ENCODE measurements around the gene PLP1.
"Not testable (repeated sequence)": the region's sequence is repeated elsewhere in the genome, so short reads cannot be mapped to it uniquely, and the experiment has no call there.

Gene PLP1

GRCh38 chrX:103794119-103794518, 17.5 kb downstream of the PLP1 start:
- no peak for TF ChIP-seq CTCF (IDR thresholded peaks at IDR 0.05; ENCODE audit: low read depth, low read length)
- H3K4me1 ChIP-seq: no peaks in the 10 kb centered on the region
- no peaks in the 10 kb centered on the region for H3K27me3 ChIP-seq
- no peaks in the 10 kb centered on the region for H3K9me3 ChIP-seq
- H3K4me3 ChIP-seq (ENCODE audit: low read depth, low read length): no peak overlapping the region
- no peaks in the 10 kb centered on the region for H3K36me3 ChIP-seq
- no peak for DNase-seq

GRCh38 chrX:103797691-103798090, 21.1 kb downstream of the PLP1 start:
- no peaks in the 10 kb centered on the region for H3K27me3 ChIP-seq
- DNase-seq: no peak
- no peak for TF ChIP-seq CTCF (IDR thresholded peaks at IDR 0.05; ENCODE audit: low read depth, low read length)
- no peak overlapping the region for H3K4me3 ChIP-seq (ENCODE audit: low read depth, low read length)
- no peaks in the 10 kb centered on the region for H3K9me3 ChIP-seq
- H3K4me1 ChIP-seq: no peaks in the 10 kb centered on the region
- no peaks in the 10 kb centered on the region for H3K36me3 ChIP-seq

- Histone ChIP-seq H3K9me3 (no peaks in the 10 kb centered on the region), H3K4me3 (ENCODE audit: low read depth, low read length) (no peak overlapping the region), H3K4me1 (no peaks in the 10 kb centered on the region), H3K27me3 (no peaks in the 10 kb centered on the region), H3K36me3 (no peaks in the 10 kb centered on the region)
- TF ChIP-seq CTCF (IDR thresholded peaks at IDR 0.05; ENCODE audit: low read depth, low read length): no peak
- no peak for DNase-seq
Measured at GRCh38 chrX:103800318-103800717, 23.7 kb downstream of the PLP1 start.

- no peaks in the 10 kb centered on the region for H3K36me3 ChIP-seq
- H3K27me3 ChIP-seq: no peaks in the 10 kb centered on the region
- no peak for TF ChIP-seq CTCF (IDR thresholded peaks at IDR 0.05; ENCODE audit: low read depth, low read length)
- H3K4me1 ChIP-seq: no peaks in the 10 kb centered on the region
- H3K9me3 ChIP-seq: no peaks in the 10 kb centered on the region
- DNase-seq: no peak
- no peak overlapping the region for H3K4me3 ChIP-seq (ENCODE audit: low read depth, low read length)
Measured at GRCh38 chrX:103805860-103806259, 29.2 kb downstream of the PLP1 start.

GRCh38 chrX:103806862-103807474, 30.3 kb downstream of the PLP1 start:
- Histone ChIP-seq H3K4me1 (no peaks in the 10 kb centered on the region), H3K27me3 (no peaks in the 10 kb centered on the region), H3K4me3 (ENCODE audit: low read depth, low read length) (no peak overlapping the region), H3K9me3 (no peaks in the 10 kb centered on the region), H3K36me3 (no peaks in the 10 kb centered on the region)
- no peak for TF ChIP-seq CTCF (IDR thresholded peaks at IDR 0.05; ENCODE audit: low read depth, low read length)
- DNase-seq: no peak

- no peaks in the 10 kb centered on the region for H3K9me3 ChIP-seq
- DNase-seq: no peak
- H3K27me3 ChIP-seq: no peaks in the 10 kb centered on the region
- no peak overlapping the region for H3K4me3 ChIP-seq (ENCODE audit: low read depth, low read length)
- no peaks in the 10 kb centered on the region for H3K36me3 ChIP-seq
- no peak for TF ChIP-seq CTCF (IDR thresholded peaks at IDR 0.05; ENCODE audit: low read depth, low read length)
- H3K4me1 ChIP-seq: no peaks in the 10 kb centered on the region
Measured at GRCh38 chrX:103811858-103812257, 35.2 kb downstream of the PLP1 start.

GRCh38 chrX:103817101-103817500, 40.5 kb downstream of the PLP1 start:
- H3K9me3 ChIP-seq; H3K4me3 ChIP-seq (ENCODE audit: low read depth, low read length); DNase-seq; H3K4me1 ChIP-seq; H3K27me3 ChIP-seq; H3K36me3 ChIP-seq: not testable (repeated sequence)
